OCI-LY7 (cell line): ENCODE data around the gene TRAIP. TPM values are rescaled to one million over a fixed set of nuclear protein-coding genes. Genes with fewer than 3 reads are reported as not detected.

Experiments
- BruUV-seq: library from RNA; stranded (reverse); fragments of 400-500 nt; replicated peaks from 2 replicates; lab custom pipeline; 2021; lab: Mats Ljungman, UMichigan
- CTCF ChIA-PET: fragments of 300-600 bp; sonication (Branson Sonifier 250); formaldehyde crosslinking; loops from one replicate; lab custom pipeline; 2022; ENCODE audit warnings: antibody characterized with exemption; ENCODE audit not compliant: unreplicated experiment; lab: Charles Lee
- POLR2A ChIA-PET: fragments of 300-600 bp; sonication (Branson Sonifier 250); formaldehyde crosslinking; loops from one replicate; lab custom pipeline; 2022; ENCODE audit warnings: antibody characterized with exemption; lab: Charles Lee
- DNase-seq: peaks from one replicate; pipeline ENCODE4 v3.0.0-alpha.2; 2015; ENCODE audit warnings: low spot score
- H2AFZ ChIP-seq: fragments of 200-600 bp; sonication (generic), shearing (Covaris generic); 2 replicates; pipeline ENCODE4 v1.6.1; 2014; ENCODE audit warnings: mild to moderate bottlenecking, antibody characterized with exemption, low read length, moderate library complexity
- H3K27ac ChIP-seq: fragments of 200-600 bp; sonication (generic); 2 replicates; pipeline ENCODE4 v1.5.1; 2014; ENCODE audit warnings: mixed run types, low read depth, mild to moderate bottlenecking, moderate library complexity, low read length, inconsistent platforms; ENCODE audit not compliant: poor library complexity, severe bottlenecking
- H3K36me3 ChIP-seq: fragments of 200-600 bp; sonication (generic); 2 replicates; pipeline ENCODE4 v1.6.1; 2014; ENCODE audit warnings: mild to moderate bottlenecking, antibody characterized with exemption, low read length, moderate library complexity, mixed read lengths; ENCODE audit not compliant: insufficient read depth
- H3K4me1 ChIP-seq: fragments of 200-600 bp; sonication (generic); 2 replicates; pipeline ENCODE4 v1.5.1; 2014; ENCODE audit warnings: mild to moderate bottlenecking, low read length; ENCODE audit not compliant: insufficient read depth, poor library complexity, severe bottlenecking
- H3K4me2 ChIP-seq: fragments of 200-600 bp; sonication (generic); 2 replicates; pipeline ENCODE4 v1.6.1; 2014; ENCODE audit warnings: mild to moderate bottlenecking, low read length
- H3K4me3 ChIP-seq: fragments of 200-600 bp; sonication (generic); 2 replicates; pipeline ENCODE4 v1.5.1; 2014; ENCODE audit warnings: mild to moderate bottlenecking, low read depth, low read length; ENCODE audit not compliant: poor library complexity, severe bottlenecking
- H3K79me2 ChIP-seq: fragments of 200-600 bp; sonication (generic); 2 replicates; pipeline ENCODE4 v1.6.1; 2016; ENCODE audit warnings: low read depth, mild to moderate bottlenecking, low read length, moderate library complexity, mixed read lengths; ENCODE audit not compliant: insufficient read depth
- H3K9me2 ChIP-seq: fragments of 200-600 bp; sonication (generic); 2 replicates; pipeline ENCODE4 v1.6.1; 2016; ENCODE audit warnings: mild to moderate bottlenecking, low read length, mixed read lengths; ENCODE audit not compliant: insufficient read depth
- H3K9me3 ChIP-seq: fragments of 200-600 bp; sonication (generic); 2 replicates; pipeline ENCODE4 v1.6.1; 2014; ENCODE audit warnings: mild to moderate bottlenecking, mixed run types, low read length, mixed read lengths
- H4K20me1 ChIP-seq: fragments of 200-600 bp; sonication (generic); 2 replicates; pipeline ENCODE4 v1.6.1; 2014; ENCODE audit warnings: mild to moderate bottlenecking, antibody characterized with exemption, low read length, moderate library complexity, mixed read lengths; ENCODE audit not compliant: insufficient read depth
- CTCF ChIP-seq: fragments of 200-600 bp; sonication (generic); conservative IDR thresholded peaks from 2 replicates; pipeline ENCODE4 v1.5.1; 2014; ENCODE audit warnings: mild to moderate bottlenecking, antibody characterized with exemption, low read length, moderate library complexity, mixed read lengths
- EZH2phosphoT487 ChIP-seq: fragments of 200-600 bp; sonication (generic); IDR thresholded peaks from 2 replicates; pipeline ENCODE4 v1.6.1; 2018; ENCODE audit warnings: low read depth, borderline replicate concordance, mild to moderate bottlenecking, mixed run types, antibody characterized with exemption, low read length, moderate library complexity, mixed read lengths
- intact Hi-C: fragments of 100-400 bp; cut with micrococcal nuclease; formaldehyde crosslinking; loops from one replicate; pipeline ENCODE4 v1.10.0; 2022; ENCODE audit not compliant: unreplicated experiment
- total RNA-seq, 2 experiments: library from RNA; depleted of rRNA in 1 of 2; stranded (reverse); fragments of >200 nt in 1 of 2; shearing (Covaris generic) in 1 of 2; gene quantifications; 2 replicates each; pipeline ENCODE4 v1.2.3, GENCODE V29; 2014 to 2022

TRAIP gene
- total RNA-seq, 2 experiments from 2014 or later = 38.6 to 41.8 TPM

GRCh38 chr3:49868862-49869466 lies 12.6 kb upstream of the TRAIP start:
- H3K79me2 ChIP-seq = no peaks in the 10 kb centered on the region
- no peaks in the 10 kb centered on the region for H4K20me1 ChIP-seq
- CTCF ChIA-PET = no interaction called here
- BruUV-seq = no TSS peak
- no peaks in the 10 kb centered on the region for H3K9me3 ChIP-seq
- no peaks in the 10 kb centered on the region for H3K36me3 ChIP-seq
- DNase-seq = no peak
- peak overlapping the region; percentile 59 for H3K4me3 ChIP-seq
- peak overlapping the region; percentile 79 for H3K4me2 ChIP-seq
- H3K9me2 ChIP-seq = no peaks in the 10 kb centered on the region
- TF ChIP-seq EZH2phosphoT487 (no peak), CTCF (no peak)
- H2AFZ ChIP-seq = no peak overlapping the region
- no peak overlapping the region for H3K27ac ChIP-seq
- intact Hi-C loops = no loop called here
- H3K4me1 ChIP-seq = peaks cover 17% of the 10 kb centered on the region
- POLR2A ChIA-PET = interaction anchor here (1.2 kb wide), 1 partner anchor 12 kb away, joined by 3 read pairs; no protein-coding TSS in a partner anchor

GRCh38 chr3:49867871-49868321 lies 11.5 kb upstream of the TRAIP start:
- no TSS peak for BruUV-seq
- no peak overlapping the region for H3K27ac ChIP-seq
- no peaks in the 10 kb centered on the region for H3K9me3 ChIP-seq
- no peak overlapping the region for H3K4me2 ChIP-seq
- no peaks in the 10 kb centered on the region for H3K79me2 ChIP-seq
- H4K20me1 ChIP-seq = no peaks in the 10 kb centered on the region
- H3K36me3 ChIP-seq = no peaks in the 10 kb centered on the region
- DNase-seq = peak; percentile 30
- no peaks in the 10 kb centered on the region for H3K9me2 ChIP-seq
- intact Hi-C loops = no loop called here
- H3K4me3 ChIP-seq = no peak overlapping the region
- peaks cover 17% of the 10 kb centered on the region for H3K4me1 ChIP-seq
- ChIA-PET CTCF (no interaction called here), POLR2A (no interaction called here)
- no peak for TF ChIP-seq EZH2phosphoT487
- no peak for TF ChIP-seq CTCF
- no peak overlapping the region for H2AFZ ChIP-seq

GRCh38 chr3:49867400-49867799 lies 11.0 kb upstream of the TRAIP start:
- ChIA-PET POLR2A (no interaction called here), CTCF (no interaction called here)
- Histone ChIP-seq H3K4me2 (no peak overlapping the region), H3K36me3 (no peaks in the 10 kb centered on the region), H3K4me3 (no peak overlapping the region), H3K9me2 (no peaks in the 10 kb centered on the region), H4K20me1 (no peaks in the 10 kb centered on the region), H3K79me2 (no peaks in the 10 kb centered on the region), H3K27ac (no peak overlapping the region), H2AFZ (no peak overlapping the region), H3K9me3 (no peaks in the 10 kb centered on the region), H3K4me1 (peaks cover 17% of the 10 kb centered on the region)
- no TSS peak for BruUV-seq
- TF ChIP-seq EZH2phosphoT487 (no peak), CTCF (no peak)
- intact Hi-C loops = no loop called here
- DNase-seq = no peak
